HG02885 (cell line): ENCODE data around the gene SRPX2.
A peak's percentile ranks its signal among the peaks of the same experiment; 100 is the strongest.
"Not testable (repeated sequence)": the region's sequence is repeated elsewhere in the genome, so short reads cannot be mapped to it uniquely, and the experiment has no call there.

Experiments
- ATAC-seq: cut with Tn5 transposase; IDR thresholded peaks from one replicate; pipeline ENCODE4 v1.9.1; 2021; ENCODE audit warnings: mild to moderate bottlenecking; ENCODE audit not compliant: unreplicated experiment, poor library complexity

The SRPX2 gene

DNA sequence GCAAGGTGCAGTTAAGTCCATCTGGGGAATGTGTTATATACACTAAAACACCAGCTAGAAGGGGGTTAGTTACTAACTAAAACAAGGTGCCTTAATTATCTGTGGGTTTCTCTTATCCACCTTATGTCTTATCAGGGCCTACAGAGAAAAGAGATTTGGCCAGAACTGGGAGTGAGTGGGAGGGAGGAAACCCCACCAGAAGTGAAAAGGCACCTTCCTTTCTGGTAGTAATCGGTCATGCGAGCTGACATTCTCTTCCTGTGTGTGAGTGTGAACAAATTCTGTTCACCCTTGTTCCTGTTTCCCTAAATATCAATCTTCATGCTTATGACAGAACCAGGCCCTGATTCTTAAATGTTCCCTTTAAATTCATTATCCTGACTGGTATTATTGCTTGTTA, 43.5 kb downstream of the SRPX2 start:
- ATAC-seq: peak; percentile 86

DNA sequence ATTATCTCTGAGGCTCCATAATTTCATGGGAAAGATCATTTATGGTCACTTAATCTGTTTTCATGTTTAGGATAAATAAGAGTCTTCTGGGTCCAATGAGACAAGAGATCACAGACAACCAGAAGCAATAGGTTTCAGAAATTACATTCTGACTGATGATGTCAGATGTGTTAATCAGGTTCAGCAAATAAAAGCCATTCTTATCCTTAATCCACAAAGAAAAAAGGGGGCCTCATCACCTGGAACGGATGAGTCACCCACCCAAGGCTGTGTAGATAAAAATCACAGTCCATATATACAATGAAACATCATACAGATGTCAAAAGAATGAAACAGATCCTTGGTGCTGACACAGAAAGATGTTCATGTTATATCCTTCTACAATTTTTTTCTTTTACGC, 51.3 kb downstream of the SRPX2 start:
- ATAC-seq: no peak

DNA sequence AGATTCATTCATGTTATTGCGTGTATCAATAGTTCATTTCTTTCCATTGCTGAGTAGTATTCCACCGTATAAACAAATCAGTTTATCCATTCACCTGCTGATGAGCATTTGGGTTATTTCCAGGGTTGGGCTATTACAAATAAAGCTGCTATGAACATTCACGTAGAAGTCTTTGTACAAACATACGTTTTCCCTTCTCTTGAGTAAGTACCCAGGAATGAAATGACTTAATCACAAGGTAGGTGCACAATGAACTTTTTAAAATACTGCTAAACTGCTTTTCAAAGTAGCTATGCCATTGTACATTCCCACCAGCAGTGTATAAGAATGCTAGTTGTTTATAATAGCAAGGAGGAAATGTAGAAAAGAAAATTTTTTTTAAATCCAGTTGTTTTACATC, 52.0 kb downstream of the SRPX2 start:
- no peak for ATAC-seq

DNA sequence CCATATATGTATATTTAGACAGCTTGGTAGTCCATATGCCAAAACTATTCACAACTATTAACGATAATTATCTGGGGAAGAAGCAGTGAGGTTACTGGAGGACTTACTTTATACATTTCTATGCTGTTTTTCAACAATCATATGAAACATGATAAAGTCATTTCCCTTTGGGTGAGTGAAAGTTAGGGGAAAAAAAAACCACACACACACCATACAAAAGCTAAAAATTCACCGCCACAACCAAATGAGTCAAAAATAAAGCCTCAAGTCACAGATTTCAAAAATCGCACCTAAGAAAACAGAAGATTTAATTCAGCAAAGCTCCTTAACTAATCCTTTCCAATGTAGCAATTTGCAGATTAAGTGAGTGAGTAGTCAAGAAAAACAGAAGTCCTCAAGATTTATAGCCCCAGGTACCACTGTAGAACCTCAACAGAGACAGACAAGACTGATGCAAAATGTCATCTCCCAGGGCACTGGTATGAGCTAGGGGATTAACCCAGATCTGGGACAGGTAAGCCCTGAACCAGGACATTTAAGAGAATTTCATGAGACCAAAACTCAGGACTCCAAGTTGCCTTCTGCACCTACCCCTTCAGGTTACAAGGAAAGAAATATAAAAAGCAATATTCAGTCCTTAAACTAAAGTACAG, 52.8 kb downstream of the SRPX2 start:
- peak; percentile 41 for ATAC-seq

DNA sequence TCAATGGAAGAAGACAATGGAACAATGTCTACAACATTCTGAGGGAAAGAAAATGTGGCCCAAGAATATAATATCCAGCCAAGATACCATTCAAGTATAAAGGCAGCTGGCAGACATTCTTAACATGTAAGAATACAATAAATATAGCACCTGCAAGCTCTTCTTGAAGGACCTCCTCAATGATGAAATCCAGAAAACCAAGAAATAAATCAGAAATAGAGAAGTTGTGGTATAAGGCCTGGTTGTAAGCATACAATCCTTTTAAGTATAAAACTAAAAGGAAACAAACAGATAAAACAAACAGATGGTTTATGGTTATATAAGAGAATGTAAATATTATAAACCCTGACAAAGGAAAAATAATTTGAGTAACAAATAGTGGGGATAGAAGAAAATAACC, 54.6 kb downstream of the SRPX2 start:
- ATAC-seq: no peak

DNA sequence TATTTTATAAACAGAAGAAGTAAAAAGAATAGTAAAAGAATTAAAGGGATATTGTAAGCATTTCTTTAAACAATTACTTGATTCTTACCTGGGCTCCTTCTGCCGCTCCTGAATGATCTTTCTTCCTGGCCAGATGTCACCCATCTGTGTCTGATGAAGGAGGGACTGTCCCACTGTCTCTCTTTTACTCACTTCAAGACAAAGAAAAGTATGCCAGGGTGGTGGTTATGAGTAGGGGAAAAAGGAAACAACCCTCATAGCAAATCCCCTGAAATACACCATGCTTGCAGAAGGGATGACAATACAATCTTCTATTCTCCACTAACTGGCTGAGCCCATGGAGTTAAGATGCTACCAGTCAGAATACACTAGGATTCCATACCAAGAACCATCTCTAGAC, 56.8 kb downstream of the SRPX2 start:
- ATAC-seq: peak; percentile 58

DNA sequence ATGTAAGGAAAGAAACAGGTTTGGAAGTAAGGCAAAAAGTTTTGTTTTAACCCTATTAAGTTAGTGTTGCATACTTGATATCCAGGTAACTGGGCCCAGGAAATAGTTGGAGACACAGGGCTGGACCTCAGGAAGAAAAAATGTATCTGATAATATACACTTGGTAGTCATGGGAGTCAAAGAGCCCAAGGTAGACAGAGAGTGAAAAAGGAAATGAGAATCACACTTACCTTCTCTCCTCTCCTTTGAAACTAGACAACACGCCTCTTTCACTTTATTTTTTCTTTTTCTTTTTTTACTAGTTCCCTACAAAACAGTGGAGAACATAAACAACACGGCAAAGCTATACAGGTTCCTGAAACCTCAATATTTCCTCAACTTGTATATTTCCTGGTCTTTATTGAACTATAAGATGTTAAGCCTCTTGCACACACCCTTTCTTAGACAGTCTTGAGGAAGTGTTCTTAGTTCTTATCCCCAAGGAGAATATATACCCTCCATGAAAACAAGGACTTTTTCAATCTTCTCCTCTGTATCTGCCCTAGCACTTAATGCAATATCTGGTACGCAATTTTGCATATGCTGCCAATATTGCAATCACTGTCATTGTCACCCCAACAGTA, 60.7 kb downstream of the SRPX2 start:
- no peak for ATAC-seq

- no peak for ATAC-seq
Observed at GRCh38 chrX:100710816-100711215, 66.8 kb downstream of the SRPX2 start.

DNA sequence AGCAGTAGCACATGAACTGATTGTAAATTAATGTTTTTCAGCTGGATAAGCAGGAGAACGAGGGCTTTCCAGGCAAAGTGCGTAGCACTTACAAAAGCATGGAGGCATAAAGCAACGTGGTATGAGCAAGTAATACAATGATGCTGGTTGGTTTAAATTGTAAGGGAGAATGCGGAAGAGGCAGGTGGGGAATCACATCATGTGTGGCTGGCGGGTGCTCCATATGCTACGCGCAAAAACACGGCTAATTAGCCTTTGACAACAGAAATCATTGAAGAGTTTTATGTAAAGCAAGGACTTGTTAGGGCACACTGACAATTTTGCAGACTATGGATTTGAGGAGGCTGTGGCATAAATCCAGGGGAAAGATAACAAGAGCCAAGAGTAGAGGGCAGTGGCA, 73.4 kb downstream of the SRPX2 start:
- no peak for ATAC-seq

DNA sequence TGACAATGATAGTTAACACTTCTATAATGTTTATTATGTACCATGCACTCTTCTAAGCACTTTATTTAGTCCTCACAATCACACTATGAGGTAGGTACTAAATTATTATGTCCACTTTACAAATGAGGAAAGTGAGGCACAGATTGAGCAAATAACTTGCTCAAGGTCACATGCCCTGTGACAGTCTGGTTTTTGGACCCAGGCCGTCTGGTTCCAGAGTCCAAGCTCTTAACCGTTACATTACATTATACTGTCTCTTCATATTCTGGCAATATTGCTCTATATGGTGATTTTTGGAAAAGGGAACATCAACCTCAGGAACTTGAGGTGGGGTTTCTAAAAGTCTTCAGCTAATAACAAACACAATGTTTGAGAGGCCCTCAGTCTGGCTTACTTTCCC, 75.1 kb downstream of the SRPX2 start:
- no peak for ATAC-seq

GRCh38 chrX:100720301-100720700, 76.3 kb downstream of the SRPX2 start:
- ATAC-seq: no peak

- ATAC-seq: no peak
Observed at GRCh38 chrX:100721328-100721727, 77.3 kb downstream of the SRPX2 start.

DNA sequence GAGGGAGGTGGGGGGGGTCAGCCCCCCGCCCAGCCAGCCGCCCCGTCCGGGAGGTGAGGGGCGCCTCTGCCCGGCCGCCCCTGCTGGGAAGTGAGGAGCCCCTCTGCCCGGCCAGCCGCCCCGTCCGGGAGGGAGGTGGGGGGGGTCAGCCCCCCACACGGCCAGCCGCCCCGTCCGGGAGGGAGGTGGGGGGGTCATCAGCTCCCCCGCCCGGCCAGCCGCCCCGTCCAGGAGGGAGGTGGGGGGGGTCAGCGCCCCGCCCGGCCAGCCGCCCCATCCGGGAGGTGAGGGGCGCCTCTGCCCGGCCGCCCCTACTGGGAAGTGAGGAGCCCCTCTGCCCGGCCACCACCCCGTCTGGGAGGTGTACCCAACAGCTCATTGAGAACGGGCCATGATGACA, 80.0 kb downstream of the SRPX2 start:
- not testable (repeated sequence) for ATAC-seq
